Measurements from ENCODE around the gene TMA7B.
"Not testable (repeated sequence)": the region's sequence is repeated elsewhere in the genome, so short reads cannot be mapped to it uniquely, and the experiment has no call there.

The TMA7B gene

GRCh38 chr22:39979458-39979857 is 19.3 kb downstream of the TMA7B start:
- DNase-seq: no peak

GRCh38 chr22:39980596-39980995 is 20.4 kb downstream of the TMA7B start:
- DNase-seq: peak in 4 of 51 donors; percentile 4 to 17 (median 9)

GRCh38 chr22:39983346-39983745 is 23.1 kb downstream of the TMA7B start:
- no peak for DNase-seq

GRCh38 chr22:39984006-39984405 is 23.8 kb downstream of the TMA7B start:
- DNase-seq: no peak

- no peak for DNase-seq
These were observed 24.5 kb downstream of the TMA7B start for GRCh38 chr22:39984746-39985145.

GRCh38 chr22:39985383-39986035 is 25.3 kb downstream of the TMA7B start:
- DNase-seq: peak in 2 of 51 donors; percentile 44 to 48

- DNase-seq: no peak
These were observed 28.4 kb downstream of the TMA7B start for GRCh38 chr22:39988386-39989114.

- no peak for DNase-seq
These were observed 29.4 kb downstream of the TMA7B start for GRCh38 chr22:39989633-39990032.

GRCh38 chr22:39990686-39991085 is 30.5 kb downstream of the TMA7B start:
- no peak for DNase-seq

- DNase-seq: no peak
These were observed 31.1 kb downstream of the TMA7B start for GRCh38 chr22:39991159-39991860.

- DNase-seq: no peak
These were observed 32.1 kb downstream of the TMA7B start for GRCh38 chr22:39992088-39992826.

GRCh38 chr22:39992894-39993293 is 32.7 kb downstream of the TMA7B start:
- DNase-seq: not testable (repeated sequence)

- DNase-seq: no peak
These were observed 33.9 kb downstream of the TMA7B start for GRCh38 chr22:39994041-39994565.

- no peak for DNase-seq
These were observed 34.6 kb downstream of the TMA7B start, which contains the start of gene FAM83F for GRCh38 chr22:39994566-39995392. Gene FAM83F (plus strand): TSS chr22:39994954. CDS start chr22:39995043, 89 bp downstream.

- DNase-seq: no peak
These were observed 35.4 kb downstream of the TMA7B start for GRCh38 chr22:39995393-39996252.

GRCh38 chr22:39996732-39997131 is 36.5 kb downstream of the TMA7B start:
- no peak for DNase-seq

- no peak for DNase-seq
These were observed 37.2 kb downstream of the TMA7B start for GRCh38 chr22:39997421-39997820.

- DNase-seq: no peak
These were observed 37.9 kb downstream of the TMA7B start for GRCh38 chr22:39997939-39998726.

All from hypothalamus (tissue), 51 donors.